Activated CD4-positive, alpha-beta T cell treated with anti-CD3 and anti-CD28 coated beads for 1 hour (primary cell): ENCODE data around the gene FAM210A.

Experiments used
- DNase-seq: peaks from one replicate; pipeline ENCODE4 v3.0.0-alpha.2; 2020

The FAM210A gene

DNA sequence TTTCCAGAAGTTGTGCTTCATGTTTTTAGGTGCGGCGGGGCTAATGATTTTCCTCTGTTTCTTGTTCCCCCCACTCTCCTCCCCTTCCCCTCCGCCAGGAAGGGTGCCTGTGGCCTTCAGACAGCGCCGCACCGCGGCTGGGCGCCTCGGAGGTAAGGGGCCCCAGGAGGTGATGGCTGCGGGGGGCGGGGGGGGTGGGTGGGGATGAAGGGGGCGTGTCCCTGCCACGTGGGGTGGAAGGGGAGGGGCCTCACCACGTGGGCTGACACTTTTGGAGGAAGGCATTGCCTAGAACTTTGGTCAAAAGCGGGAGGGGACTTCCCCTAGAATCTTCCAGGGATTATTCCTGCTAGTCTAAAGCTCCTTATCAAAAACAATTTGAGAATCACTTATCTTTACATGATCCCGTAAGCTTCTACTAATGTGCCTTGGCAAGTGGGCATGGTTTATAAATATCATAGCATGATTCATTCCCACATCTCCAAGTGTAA lies 83.1 kb downstream of the FAM210A start:
- no peak for DNase-seq

DNA sequence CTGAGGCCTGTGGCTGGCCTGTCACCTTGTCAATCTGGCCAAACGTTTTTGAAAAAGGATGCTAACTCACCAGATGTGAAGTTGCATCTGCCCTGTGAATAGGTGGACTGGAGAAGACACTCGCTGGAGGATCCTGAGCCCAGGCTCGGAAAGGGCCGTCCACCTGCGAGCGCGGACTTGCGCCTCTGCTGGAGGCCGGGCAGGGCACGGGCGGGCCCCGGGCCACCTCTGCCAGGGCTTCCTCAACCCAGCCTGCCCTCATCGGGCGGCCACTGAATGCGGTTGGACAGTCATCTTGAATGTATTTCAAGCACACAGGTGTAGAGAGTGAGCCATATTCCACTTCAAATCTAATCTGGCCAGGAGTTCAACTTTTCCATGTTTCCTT lies 83.9 kb downstream of the FAM210A start:
- DNase-seq: no peak

DNA sequence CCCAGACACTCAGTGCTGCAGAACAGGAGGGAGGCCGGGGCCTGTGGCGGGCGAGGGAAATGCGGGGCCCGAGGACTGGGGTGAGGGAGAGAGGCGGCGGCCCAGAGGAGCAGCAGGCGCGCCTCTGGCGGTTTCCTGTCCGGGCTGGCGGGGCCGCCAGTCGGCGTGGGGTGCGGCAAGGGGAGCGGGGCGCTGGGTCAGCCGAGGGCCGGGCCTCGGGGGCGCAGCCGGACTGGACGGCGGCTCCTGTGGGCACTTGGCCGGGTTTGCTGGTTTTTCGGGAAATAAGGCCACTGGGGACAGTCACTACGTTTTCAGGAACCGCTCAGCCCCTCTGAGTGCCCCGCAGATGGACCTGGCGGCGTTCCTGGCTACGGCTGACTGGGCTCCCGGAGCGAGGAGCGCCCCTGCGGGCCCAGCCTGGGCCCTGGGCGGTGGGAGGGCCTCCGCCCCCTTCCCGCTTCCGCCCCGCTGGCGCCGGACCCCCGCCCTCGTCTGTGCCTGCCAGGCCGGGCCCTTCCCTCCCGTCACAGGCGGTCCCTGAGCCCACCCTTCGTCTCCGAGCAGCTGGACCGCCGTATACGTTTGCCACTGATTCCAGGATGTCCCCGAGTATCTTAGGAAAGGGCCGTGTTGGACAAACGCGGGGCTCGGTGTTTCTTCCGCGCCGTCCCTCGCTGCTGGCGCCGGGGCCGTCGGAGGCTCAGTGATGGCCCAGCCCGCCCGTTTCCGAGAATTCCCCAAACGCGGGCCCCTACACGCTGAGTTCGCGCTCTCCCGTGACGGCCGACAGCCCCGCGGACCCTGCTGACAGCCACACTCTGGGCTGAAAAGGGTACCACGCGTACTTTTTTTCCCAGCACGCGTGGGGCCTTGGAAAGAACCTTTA lies 84.6 kb downstream of the FAM210A start:
- DNase-seq: no peak

DNA sequence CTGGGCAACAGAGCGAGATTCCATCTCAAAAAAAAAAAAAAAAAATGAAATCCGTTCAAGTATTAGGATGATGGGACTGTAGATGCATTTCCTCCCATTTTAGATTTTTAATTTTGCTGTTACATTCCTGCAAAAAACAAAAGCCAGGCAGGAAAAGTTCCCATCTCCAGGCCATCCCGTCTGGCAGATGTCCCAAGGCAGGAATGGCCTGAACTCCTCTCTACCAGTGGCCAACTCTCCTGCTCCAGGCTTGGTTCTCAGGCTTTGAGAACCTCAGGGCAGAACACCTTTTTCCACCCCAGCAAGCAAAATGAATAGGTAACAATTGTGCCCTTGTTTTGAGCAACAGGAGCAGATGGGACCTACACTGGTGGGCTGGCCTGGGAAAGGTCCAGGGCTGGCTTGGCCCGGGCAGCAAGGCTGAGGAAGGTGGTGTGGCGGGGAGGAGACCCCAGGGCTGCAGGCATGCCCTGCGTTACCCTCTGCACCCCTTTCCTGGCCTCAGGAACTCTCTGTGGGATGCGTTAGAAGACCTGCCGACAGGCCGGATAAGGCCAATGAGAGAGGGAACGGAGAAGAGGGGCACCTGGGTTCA lies 86.0 kb downstream of the FAM210A start:
- DNase-seq: no peak

DNA sequence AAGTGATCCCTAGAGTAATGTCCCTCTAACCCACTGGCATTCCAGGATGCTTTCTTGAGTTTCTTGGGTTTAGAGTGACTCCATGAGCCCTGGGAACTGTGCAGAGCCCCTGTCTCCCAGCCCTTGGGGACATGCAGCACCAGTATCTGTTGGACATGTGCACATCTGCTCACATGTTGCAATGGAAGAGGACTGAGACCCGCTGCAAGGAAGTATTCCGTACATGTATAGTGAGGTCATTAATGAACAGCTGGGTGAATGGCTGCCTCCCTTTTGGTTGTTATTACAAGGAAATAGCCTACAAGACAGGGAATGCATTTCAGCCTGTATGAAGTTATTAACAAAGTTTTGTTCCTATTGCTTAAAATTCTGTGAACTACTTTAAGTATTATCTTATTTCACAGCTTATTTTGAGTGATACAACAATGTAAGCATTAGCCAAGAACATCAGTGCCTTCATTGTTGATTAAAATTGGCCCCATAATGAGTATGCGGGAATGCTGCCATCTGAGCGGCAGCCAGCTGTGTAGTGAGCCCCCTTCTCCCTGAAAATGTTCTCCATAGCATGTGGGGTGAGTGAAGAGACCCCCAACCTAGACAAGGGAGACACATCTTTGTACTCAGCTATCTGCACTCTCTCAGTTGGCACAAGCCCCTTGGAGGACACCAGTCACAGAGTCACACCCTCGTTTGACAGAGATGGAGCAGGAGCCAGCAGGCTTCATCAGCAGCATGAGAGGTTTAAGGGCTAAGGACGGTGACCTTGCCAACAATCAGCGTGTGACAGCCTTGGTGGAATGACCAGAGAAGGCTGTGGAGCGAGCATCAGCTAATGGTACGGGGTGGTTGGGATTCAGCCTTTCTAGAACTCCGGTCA lies 87.4 kb downstream of the FAM210A start:
- no peak for DNase-seq

DNA sequence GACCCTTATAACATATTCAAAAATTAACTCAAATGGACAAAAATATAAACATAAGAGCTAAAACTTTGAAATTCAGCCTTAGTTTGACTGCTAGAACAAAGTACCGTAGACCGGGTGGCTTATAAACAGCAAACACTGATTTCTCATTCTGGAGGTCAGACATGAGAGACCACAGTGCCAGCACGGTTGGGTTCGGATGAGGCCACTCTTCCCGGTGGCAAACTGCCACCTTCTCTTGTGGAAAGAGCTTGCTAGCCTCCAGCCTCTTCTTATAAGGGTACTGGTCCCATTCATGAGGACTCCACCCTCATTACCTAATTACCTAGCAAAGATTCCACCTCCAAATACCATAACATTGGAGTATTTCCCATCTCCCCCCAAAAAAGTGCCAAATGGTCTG lies 91.3 kb downstream of the FAM210A start:
- DNase-seq: no peak

DNA sequence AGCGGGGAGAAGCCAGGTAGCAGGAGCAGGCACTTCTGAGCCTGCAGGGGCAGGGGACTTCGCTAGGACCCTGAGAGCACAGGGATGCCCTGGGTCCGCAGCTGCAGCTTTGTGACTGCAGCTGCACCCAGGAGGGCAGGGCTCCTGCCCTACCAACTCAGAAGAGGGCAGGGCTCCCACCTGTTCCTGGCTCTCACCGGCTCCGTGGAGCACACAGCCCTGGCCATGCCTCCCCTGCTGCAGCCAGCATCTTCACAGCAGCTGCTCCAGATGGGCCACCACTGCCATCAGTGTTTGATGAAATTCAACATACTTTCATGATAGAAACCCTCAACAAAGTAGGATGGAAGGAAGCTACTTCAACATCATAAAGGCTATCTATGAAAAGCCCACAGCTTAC lies 92.7 kb downstream of the FAM210A start:
- no peak for DNase-seq

DNA sequence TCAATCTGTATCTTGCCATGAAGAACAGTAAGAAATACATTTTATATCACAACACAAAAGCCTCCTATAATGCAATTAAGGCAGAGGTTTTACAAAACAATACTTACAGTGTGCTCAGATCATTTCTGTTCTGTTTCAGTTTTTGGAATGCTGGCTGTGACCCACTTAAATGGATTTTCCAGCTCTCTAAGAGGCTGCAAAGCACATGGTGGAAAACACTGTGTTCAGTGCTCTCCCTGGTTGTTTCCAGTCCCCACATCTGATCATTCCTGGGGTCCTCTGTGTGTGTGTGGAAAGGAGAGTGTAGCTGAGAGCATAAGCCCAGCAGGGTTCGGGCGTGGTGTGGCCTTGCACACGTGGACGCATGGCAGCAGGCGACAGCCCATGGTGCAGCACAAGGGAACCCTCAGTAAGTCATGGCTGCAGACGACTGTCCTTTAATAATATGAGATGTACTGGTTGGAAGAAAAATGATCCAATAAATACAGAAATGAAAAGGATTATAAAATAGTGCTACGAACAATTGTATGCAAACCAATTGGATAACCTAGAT lies 95.6 kb downstream of the FAM210A start:
- DNase-seq: no peak

DNA sequence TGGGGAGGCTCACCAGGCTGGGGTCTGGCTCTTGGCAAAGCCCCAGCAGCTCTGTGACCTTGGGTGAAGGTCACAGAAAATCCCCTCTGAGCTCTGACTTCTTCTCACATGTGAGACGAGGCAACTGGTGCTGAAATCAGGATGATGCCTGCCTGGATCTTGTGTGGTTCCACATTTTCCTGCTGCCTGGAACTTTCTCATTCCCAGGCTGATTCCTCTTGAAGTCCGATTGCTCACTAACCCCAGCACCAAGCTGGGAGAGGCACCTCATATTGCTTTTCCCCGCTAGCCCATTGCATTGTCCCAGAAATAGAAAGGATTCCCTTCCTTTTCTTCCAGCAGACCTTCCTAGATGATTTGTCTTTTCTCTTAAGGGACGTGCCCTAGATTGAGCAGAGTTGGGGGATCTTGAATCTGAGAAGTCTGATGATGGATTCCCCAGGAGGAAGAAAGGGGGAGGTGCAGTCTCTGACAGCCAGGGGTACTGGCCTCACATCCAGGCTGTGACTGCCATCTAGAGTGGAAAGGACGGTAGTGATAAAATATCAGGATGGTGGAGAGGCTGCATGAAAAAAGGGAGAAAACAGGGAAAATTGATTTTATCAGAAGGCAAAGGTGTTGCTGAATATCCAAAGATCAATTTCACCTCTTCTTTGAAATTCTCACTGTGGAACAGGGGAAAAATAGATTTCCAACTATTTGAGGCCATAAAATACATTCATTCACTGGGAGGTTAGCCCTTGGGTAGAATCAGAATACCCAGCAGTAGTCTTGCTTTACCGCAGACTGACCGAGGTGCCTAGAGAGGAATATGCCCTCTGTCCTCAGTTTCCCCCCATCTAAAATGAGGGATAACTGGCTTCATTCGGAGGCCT lies 96.3 kb downstream of the FAM210A start:
- no peak for DNase-seq

DNA sequence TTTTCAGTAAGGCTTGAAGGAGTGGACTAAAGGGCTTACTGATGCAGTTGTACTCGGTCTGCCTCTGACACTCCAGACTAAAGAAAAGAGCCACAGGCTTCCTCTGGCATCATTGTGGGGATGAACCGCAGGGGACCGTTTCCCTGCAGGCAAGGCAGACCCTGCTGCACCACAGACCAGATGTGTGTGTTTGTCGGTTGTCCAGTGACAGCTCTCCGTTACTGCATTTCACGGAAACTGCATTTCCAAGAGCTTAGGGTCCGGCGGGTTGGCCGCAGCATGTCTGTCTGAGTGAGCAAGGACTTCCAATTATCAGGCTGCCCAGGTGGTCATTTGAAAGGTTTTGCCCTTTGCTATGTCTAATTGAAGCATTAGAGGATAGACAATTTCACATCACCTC lies 98.1 kb downstream of the FAM210A start:
- no peak for DNase-seq

DNA sequence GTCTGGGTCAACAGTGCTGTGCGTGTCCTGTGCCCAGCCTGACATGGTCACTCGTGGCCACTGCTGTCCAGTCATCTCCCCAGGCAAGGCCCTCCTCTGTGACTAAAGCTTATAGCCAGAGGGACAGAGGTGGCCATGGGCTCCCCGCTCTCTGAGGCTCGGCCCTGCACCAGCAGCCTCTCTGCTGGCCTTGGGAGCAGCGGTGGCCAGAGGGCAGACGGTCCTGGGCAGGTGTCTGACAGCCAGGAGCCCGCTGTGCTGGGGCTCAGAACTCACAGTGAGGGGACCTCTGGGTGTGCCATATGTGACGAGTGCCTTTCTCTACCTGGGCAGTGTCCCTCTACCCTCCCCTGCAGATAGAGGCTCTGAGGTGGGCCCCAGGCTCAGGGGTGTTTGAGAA lies 98.7 kb downstream of the FAM210A start:
- DNase-seq: no peak

DNA sequence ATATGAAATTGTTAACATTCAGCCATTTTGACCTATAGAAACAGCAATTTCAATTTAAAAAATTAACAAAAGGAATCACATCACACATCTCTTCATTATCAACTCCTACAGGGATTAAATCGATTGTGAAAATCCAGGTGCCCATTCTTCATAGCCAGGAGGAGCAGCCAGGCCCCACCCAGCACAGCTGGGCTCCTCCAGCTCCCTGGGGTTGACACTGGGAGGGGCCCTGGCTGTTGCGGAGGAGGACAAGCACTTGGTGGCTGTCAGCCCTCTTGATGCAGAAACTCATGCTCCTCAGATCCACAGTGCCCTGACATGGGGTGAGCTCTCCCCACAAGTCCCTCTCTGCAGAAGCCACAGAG lies 99.8 kb downstream of the FAM210A start:
- DNase-seq: no peak

DNA sequence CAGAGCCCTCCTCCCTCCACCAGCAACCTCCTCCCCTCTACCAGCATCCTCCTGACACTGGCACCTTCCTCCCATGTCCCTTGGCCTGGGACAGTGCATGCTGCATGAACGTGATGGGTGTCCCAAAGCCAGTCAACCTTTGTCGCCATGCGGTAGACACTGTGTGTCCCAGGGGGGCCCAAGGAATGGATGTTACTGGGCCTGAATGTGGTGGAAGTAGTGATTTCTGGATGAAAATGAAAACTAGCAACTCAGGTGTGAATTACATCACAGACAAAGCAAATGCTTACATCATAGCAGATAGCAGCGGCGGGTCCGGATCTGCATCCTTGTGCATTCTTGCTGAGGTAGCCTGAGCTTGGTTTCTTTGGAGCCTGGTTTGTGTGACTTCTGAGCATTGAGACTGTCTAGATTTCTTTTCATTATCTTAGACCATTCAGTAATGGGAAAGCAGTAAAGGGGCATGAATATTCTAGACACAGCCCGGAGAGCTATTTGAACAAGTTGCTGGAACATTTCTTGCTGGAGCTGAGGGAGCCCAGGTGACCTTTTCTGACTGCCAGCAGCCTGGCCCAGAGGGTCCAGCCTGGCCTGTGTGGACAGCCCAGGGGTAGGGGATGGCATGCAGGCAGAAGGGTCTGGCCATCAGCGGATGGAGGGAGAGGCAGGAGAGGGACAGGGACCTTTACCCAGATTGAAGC lies 100.4 kb downstream of the FAM210A start:
- DNase-seq: no peak

DNA sequence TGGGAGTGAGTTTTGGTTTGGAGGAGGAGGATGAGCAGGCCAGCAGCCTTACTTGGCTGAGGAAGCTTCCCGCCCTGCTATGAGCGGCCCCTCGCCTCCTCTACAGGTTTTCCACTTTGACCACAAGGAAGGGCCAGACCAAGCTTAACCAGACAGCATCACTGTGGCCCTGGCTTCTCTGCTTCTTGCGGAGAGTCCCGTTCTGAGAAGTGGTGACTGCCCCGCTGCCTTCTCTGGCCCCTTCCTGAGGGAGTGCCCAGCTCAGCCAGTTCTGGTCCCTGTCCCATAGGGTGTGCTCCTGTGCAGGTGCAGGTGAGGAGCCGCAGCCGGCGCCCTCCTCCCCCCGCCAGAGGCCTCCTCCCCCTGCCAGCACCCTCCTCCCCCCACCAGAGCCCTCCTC lies 101.0 kb downstream of the FAM210A start:
- no peak for DNase-seq

DNA sequence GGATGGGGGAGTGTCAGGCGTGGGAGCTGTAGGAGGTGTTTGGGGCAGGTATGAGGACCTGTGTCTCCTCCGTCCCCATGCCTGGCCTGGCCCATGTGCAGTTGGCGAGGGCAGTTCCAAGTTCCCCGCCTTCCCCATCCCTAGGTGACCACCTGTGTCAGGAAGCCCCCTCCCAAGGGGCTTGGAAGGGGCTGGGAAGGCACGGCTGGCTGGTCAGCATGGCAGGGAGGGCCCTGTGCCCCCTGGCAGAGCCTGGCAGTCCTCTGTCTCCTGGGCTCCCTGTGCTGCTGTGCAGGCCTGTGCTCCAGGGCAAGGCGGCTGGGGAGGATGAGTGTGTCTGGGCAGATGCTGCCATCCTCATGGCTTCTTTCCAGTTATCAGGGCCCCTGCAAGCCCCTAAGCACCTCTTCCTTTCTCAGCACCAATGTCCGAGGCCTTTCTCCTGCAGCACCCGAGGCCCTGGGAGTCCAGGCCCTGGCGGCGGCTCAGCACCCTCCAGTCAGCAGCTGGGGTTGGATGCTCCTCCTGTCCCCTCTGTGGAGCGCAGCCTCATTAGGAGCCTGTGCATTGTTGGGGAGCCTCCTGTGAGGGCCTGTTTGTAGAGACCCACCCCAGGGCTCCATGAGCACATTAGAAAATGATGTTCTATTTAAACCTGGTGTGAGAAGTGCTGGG lies 101.7 kb downstream of the FAM210A start:
- DNase-seq: no peak

DNA sequence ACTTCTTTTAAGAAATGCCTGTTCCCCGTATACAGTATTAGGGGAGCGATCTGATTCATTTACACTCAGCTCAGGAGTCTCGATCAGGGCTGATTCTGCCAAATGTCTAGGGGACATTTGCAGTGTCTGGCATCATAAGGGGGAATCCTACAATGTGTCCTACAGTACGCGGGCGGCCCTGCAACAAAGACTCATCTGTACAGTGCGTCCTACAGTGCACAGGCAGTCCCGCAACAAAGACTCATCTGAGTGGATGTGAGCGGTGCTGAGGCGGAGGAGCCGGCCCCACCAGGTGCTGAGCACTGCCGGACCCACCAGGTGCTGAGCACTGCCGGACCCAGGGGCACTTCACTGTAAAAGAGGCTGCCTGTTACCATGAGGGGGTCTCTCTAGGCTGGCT lies 102.5 kb downstream of the FAM210A start:
- no peak for DNase-seq

DNA sequence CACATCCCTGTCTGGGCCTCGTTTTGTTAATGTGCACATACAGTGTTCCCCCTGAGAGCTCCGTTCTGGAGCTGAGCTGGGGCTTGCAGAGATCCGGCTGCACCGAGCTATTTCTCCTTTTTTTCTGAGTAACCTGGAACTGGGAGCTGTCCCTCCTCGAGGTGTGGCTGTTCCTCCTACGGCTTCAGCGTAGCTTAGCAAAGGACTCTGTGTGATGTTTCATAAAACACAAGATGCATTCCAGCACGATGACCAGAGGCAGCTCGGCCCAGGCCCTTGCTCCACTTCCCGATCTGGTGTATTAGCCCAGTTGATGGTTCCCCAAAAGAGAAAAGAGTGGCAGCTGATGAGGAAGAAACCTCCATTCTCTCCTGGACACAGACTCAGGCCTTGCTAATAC lies 103.0 kb downstream of the FAM210A start:
- DNase-seq: no peak

DNA sequence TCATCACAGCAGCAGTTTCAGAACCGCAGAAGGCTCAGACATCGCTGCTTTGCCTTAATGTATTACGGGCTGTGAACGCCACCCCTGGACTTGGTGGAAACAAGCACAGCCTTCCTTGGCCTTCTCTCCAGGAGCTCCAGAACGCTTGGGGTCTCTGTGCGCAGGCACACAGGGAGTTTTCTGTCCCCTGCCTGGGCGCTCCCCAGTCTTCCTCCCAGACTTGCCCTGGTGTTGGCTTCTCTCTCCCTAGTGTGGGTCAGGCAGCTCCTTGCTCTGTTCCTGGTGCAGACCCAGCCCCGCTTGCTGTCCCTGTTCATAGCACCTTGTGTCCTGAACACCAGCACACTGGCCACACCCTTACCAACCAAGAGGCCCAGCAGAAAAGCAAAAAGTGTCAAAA lies 103.6 kb downstream of the FAM210A start:
- DNase-seq: no peak

DNA sequence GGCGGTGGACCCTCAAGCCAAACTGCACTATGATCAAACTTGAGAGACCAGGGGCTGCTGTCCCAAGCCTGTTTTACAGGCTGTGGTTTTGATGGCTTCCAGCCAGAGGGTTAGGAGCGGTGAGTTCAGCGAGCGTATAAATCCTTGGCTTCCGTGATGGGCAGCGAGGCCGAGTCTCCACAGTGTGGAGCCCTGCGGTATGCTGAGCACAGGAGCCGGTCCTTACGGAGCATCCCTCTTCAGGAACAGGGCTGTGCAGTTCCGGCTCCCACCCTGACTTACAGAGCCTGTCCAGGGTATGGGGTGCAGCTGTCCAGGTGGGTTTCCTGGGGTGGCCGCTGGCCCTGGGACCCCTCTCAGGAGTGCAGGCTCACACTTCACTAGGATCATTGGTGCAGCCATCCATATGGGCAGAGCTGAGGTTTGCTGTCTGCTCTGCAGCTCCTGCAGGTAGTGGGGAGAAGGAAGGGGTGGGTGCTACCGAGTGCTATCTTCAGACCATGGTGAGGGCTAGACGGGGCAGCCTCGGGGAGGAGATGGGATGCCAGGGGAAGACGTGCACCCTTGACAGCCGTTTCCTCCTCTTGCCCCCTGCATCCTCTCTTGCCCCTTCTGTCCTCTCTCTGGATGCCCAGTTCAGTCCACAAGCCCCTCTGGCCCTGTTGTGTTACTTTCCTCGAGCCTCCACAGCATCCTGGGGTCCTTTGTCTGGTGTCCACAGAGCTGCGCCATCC lies 104.3 kb downstream of the FAM210A start:
- DNase-seq: no peak

DNA sequence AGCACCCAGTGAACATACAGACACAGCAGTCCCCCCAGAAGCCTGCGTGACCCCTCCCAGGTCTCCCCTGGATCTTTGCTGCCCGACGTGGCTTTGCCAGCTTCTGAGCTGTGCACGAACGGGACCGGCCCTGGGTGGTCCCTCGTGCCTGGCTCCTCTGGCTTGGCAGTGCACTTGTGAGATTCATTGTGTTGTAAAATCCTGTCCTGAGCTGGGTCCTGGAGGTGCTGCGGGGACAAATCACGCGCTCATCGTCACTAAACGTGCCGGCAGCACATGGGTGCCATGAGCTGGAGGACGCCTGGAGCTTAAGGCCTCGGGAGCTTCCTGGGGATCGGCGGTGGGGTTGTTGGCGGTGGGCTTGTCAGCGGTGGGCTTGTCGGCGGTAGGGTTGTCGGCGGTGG lies 104.9 kb downstream of the FAM210A start:
- no peak for DNase-seq
